C1 segment of cervical spinal cord (tissue), 14 donors: ENCODE measurements around the gene UGT1A8.

Source experiments
- DNase-seq, 14 donors: peaks; one replicate each; lab custom pipeline; 2025; lab: John Stamatoyannopoulos, UW

UGT1A8 gene

DNA sequence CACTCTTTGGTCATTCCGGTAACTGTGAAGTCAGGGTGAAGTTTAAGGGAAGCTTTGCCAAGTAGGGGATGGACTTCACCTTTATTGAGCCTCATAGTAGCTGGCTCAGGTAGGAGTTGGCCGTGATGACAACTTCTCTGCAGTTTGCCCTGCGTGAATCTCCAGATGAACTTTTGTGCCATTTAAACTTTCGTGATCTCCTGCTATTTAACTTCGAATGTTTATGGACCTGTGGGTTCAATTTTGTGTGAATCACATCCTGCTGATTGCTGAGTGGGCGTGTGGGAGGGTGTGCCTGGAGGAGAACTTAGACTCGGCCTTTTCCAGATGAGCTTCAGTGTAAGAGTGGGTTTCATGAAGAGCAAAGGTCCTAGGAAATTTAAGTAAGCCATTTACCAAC lies 146.8 kb downstream of the UGT1A8 start:
- no peak for DNase-seq

DNA sequence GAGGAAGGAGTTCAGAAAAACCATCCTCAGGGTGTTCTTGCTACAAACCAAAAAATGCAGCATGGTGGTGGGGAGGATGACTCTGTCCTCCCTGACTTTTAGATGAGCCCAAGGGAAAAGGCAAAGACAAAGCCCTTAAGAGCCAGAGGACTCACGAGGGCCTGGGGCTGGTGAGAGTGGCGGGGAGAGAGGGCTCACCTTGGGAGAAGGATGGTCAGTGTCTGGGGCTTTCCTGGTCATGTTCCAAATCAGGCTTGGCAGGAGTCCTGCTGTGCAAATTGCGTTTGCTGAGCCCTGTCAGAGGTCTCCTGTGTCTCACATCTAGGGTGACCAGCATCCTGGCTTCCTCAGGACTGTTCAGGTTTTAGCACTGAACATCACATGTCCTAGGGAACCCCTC lies 147.3 kb downstream of the UGT1A8 start:
- no peak for DNase-seq

GRCh38 chr2:233766416-233766815 lies 149.0 kb downstream of the UGT1A8 start:
- DNase-seq, result no peak

GRCh38 chr2:233768076-233768475 lies 150.6 kb downstream of the UGT1A8 start:
- DNase-seq, result no peak

DNA sequence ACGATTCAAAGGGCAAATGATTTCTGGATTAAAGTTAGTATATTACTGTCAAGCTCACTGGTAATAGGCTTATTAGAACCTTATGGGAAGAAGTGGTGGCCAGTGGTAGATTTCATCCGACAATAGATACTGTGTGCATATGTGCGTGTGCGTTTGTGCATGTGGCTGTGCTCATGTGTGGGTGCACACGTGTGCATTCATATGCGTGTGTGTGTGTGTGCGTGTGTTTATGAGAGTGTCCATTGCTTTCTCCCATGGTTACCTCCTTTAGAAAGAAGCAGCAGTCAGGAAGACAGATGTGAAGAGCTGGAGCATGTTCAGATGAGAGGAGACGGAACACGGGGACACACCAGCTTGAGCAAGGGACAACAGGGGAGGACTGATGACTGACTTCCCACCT lies 151.8 kb downstream of the UGT1A8 start:
- DNase-seq, result no peak

- DNase-seq, result no peak
Observed at GRCh38 chr2:233772153-233772552, 154.7 kb downstream of the UGT1A8 start.

DNA sequence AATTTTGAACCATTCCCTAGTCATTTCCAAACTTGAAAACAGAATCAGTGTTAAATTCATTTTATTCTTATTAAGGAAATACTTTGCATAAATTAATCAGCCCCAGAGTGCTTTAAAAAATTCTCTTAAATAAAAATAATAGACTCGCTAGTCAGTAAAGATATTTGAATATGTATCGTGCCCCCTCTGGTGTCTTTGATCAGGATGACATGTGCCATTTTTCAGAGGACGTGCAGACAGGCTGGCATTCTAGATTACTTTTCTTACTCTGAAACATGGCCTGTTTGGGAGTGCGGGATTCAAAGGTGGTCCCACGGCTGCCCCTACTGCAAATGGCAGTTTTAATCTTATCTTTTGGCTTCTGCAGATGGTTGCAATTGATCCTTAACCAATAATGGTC lies 155.2 kb downstream of the UGT1A8 start:
- DNase-seq, result no peak

GRCh38 chr2:233773854-233774253 lies 156.4 kb downstream of the UGT1A8 start:
- DNase-seq, result no peak

DNA sequence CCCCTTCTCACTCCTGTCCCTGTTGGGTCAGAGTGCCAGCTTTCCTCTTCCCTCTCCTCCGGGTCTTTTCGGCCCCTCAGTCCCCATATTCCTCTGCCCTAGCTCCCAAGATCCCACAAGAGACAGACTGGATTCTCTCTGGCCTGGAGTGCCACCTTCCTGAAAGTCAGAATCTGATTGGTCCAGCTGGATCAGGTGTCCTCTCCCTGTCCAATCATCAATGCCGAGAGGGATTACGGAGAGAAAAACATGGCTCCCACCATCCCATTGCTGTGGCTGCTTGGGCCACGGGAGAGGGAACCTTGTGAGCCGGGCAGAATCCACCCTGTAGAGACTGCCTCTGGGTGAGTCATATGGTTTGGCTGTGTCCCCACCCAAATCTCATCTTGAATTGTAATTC lies 158.0 kb downstream of the UGT1A8 start:
- DNase-seq, result no peak

GRCh38 chr2:233778030-233778429 lies 160.6 kb downstream of the UGT1A8 start, which contains the start of gene MROH2A:
TSS of gene MROH2A (plus strand) at chr2:233778330. CDS start at chr2:233779359, 1,029 bp downstream.
- DNase-seq, result no peak

GRCh38 chr2:233779722-233780121 lies 162.3 kb downstream of the UGT1A8 start:
- DNase-seq, result no peak

- no peak for DNase-seq
Observed at GRCh38 chr2:233780771-233781170, 163.3 kb downstream of the UGT1A8 start.

DNA sequence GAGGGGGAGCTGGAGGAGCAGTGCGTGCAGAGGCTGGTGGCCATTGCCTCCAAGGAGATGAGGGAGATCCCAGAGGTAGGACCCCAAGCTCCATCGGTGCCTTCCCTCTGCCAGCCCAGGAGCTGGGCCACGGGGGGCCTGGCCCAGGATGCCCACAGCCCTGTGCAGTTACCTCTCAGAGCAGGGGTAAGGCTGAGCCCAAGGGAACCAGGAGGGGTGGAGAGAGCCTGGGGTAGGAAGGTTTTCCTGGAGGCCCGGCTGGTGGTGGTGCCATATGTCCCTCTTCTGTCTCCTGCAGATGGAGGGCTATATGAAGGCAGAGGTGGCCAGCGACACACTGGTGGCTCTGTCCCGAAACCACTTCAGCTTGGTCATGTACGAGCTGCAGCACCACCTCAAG lies 172.1 kb downstream of the UGT1A8 start:
- DNase-seq, result no peak

GRCh38 chr2:233791151-233791882 lies 173.9 kb downstream of the UGT1A8 start:
- DNase-seq, result no peak

DNA sequence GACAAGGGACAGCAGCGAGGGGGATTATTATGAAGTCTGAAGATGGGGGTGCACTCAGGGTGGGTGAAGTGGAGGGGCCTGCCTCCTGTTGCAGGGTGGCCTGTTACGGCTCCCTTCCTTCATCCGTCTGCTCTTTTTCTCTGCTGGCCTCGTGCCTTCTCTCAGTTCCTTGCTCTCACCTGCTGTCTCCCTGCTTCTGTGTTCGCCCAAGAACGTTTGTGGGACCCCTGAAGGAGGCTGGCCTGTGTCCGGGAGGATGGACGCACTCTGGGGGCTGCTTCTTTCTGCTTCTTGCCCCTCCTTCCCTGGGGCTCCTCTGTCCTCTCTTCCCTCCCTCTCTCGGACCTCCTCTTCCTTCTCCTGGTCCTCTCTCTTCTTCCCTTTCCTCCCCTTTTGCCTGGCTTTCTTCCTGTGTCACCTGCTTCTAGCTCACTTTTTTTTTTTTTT lies 174.5 kb downstream of the UGT1A8 start:
- no peak for DNase-seq

GRCh38 chr2:233792720-233793119 lies 175.3 kb downstream of the UGT1A8 start:
- no peak for DNase-seq

DNA sequence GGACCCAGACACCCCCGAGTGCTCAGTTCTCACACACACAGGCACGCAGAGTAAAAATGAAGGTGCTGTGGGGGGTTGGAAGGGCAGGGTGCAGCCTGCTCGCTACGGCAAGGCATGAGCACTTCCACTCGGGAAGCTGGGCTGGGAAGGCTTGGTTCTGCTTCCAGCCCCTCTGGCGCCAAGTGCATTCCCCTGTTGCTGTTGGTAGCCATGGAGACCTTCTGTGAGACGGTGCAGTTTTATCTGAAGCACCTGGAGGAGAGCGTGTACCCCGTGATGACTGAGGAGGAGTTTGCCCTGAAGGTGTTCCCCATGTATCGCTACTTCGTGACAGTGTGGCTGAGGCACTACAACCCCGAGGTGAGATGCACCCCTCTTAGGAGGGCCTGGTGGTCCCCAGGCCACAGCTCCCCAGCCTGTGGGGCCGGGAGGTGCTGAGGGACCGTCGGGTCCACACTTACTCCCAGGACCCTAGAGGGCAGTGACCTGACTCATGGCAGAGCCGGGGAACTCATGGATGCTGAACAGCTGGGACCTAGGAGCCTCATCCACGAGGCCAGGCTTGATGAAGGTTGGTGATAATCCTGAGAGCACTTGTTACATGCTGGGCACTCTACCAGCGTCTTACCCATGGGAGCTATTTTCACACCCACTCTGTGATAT lies 176.2 kb downstream of the UGT1A8 start:
- DNase-seq, result no peak

DNA sequence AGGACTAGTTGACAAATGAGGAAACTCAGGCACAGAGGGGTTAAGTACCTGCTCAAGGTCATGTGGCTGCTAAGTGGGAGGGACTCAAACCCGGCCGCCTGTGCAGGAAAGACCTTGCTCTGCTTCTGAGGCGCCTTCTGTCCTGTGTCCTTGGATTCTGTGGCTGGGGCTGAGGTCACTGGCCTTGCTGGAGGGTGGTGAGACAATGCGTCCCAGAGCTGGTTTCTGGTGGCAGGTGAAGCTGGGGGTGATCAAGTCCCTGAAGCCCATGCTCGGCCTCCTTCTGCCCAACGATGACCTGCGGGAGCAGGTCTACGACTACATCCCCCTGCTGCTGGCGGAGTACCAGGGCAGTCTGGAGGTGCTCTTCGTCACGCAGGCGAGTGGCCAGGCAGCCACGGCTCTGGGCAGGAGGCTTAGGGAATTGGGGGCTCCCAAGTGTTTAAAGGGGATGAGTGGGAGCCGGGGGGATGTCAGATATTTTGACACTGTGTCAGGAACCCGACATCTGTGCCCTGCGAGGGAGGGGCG lies 176.8 kb downstream of the UGT1A8 start:
- no peak for DNase-seq

DNA sequence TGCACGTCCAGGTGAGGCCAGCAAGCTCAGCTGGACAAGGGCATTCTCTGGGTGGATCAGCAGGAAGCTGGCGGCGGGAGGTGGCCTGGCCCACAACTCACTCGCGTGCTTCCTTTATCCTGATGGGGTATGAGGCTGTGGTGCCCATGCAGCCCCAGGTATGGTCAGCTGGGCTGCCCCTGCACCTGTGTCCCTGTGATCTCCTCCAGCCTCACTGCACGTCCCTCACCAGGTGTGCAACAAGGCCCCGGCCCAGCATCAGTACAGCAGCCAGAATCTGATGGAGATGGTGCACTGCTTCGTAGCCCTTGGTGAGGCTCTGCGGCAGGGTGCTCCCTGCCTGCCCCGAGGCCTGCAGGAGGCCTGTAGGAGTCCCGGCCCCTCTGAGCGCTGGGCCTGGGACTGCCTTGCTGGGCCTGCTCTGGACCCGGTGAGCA lies 178.3 kb downstream of the UGT1A8 start:
- DNase-seq, result no peak

- DNase-seq, result no peak
Observed at GRCh38 chr2:233796254-233796653, 178.8 kb downstream of the UGT1A8 start.

GRCh38 chr2:233798335-233799086 lies 181.1 kb downstream of the UGT1A8 start:
- DNase-seq, result no peak

GRCh38 chr2:233799087-233799665 lies 181.7 kb downstream of the UGT1A8 start:
- DNase-seq, result no peak
